ENCODE data around the gene VPS33A. TPM values are rescaled to one million over a fixed set of nuclear protein-coding genes. Genes with fewer than 3 reads are reported as not detected.

VPS33A gene
- total RNA-seq, 1 donor from 2014 or later = 49.2 TPM

DNA sequence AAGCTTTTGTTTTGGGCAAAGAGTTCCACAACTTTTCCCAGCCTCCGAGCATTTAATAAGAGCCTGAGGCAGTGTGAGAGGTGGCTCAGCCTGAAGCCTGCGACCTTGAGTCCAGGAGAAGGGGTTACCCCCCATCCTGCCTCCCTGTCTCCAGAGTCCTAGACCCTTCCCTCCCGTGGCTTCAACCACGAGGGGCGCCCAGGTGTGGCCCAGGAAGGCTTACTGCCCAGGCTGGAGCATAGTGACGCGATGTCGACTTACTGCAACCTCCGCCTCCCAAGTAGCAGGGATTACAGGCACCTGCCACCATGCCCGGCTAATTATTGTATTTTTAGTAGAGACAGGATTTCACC lies 82.7 kb downstream of the VPS33A start:
- TF ChIP-seq, protein P1, sequence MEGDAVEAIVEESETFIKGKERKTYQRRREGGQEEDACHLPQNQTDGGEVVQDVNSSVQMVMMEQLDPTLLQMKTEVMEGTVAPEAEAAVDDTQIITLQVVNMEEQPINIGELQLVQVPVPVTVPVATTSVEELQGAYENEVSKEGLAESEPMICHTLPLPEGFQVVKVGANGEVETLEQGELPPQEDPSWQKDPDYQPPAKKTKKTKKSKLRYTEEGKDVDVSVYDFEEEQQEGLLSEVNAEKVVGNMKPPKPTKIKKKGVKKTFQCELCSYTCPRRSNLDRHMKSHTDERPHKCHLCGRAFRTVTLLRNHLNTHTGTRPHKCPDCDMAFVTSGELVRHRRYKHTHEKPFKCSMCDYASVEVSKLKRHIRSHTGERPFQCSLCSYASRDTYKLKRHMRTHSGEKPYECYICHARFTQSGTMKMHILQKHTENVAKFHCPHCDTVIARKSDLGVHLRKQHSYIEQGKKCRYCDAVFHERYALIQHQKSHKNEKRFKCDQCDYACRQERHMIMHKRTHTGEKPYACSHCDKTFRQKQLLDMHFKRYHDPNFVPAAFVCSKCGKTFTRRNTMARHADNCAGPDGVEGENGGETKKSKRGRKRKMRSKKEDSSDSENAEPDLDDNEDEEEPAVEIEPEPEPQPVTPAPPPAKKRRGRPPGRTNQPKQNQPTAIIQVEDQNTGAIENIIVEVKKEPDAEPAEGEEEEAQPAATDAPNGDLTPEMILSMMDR (IDR thresholded peaks at IDR 0.05; ENCODE audit: partially characterized antibody, unreplicated experiment) = no peak
- Mint-ChIP-seq H3K4me3 (ENCODE audit: unreplicated experiment) (peak overlapping the region; percentile 49), H3K9me3 (ENCODE audit: unreplicated experiment) (peaks cover 13% of the 10 kb centered on the region), H3K4me1 (ENCODE audit: low read depth, unreplicated experiment) (peaks cover 3% of the 10 kb centered on the region), H3K36me3 (ENCODE audit: unreplicated experiment) (no peaks in the 10 kb centered on the region), H3K27ac (ENCODE audit: unreplicated experiment) (no peak overlapping the region), H3K27me3 (ENCODE audit: unreplicated experiment) (peaks cover 9% of the 10 kb centered on the region)
- no peak for DNase-seq

DNA sequence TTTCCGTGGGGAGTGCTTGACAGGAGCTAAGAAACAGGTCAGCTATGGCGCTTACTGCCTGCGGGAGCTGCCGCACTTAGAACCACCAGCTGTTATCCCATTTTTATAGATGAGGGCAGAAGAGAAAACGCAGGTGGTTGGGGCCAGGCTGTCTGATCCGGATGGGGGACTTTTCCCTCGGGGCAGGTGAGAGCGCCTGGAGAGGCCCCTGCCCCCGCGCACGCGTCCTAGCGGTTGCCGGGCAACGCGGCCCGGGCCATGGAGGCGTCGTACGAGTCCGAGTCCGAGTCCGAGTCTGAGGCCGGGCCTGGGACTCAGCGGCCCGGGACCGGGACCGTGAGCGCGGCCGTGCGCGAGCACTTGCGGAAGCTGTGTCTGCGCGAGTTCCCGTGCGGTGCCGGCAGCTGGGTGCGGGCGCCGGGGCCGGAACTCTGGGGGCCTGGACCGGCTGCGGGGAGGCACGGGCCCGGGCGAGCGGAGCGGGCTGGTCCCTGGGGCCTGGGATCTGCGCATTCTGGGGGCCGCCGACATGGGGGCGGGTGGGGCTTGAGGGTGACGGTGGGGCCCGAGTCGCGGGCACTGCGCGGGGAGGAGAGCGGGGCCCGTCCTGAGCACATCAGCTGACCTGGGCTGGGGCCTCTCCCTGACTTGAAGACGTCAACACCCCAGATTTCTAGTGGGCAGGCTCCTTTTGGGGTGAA lies 83.3 kb downstream of the VPS33A start, which contains the start of gene LRRC43:
Gene LRRC43, plus strand, starts transcription at position 237 of the 701 bp plus-strand sequence. Its CDS starts 22 bp downstream, at position 259.
- peaks cover 14% of the 10 kb centered on the region for H3K9me3 Mint-ChIP-seq (ENCODE audit: unreplicated experiment)
- peak; percentile 88 for DNase-seq
- peaks cover 9% of the 10 kb centered on the region for H3K27me3 Mint-ChIP-seq (ENCODE audit: unreplicated experiment)
- TF ChIP-seq, protein P1 (IDR thresholded peaks at IDR 0.05; ENCODE audit: partially characterized antibody, unreplicated experiment) = no peak
- H3K4me1 Mint-ChIP-seq (ENCODE audit: low read depth, unreplicated experiment) = peaks cover 3% of the 10 kb centered on the region
- H3K36me3 Mint-ChIP-seq (ENCODE audit: unreplicated experiment) = no peaks in the 10 kb centered on the region
- peak within 1 kb of the TSS; percentile 82 for H3K27ac Mint-ChIP-seq (ENCODE audit: unreplicated experiment)
- H3K4me3 Mint-ChIP-seq (ENCODE audit: unreplicated experiment) = peak within 1 kb of the TSS; percentile 79

Other genes with a start within 250 kb of the VPS33A start
- gene BCL7A, start 244.6 kb downstream of the VPS33A start, total RNA-seq (ENCODE audit: unreplicated experiment) = 148 TPM
- gene MLXIP, start 187.7 kb downstream of the VPS33A start, total RNA-seq (ENCODE audit: unreplicated experiment) = 120 TPM
- gene IL31, start 92.3 kb downstream of the VPS33A start, total RNA-seq (ENCODE audit: unreplicated experiment) = not detected
- gene LRRC43, start 83.4 kb downstream of the VPS33A start, total RNA-seq (ENCODE audit: unreplicated experiment) = 4.3 TPM
- gene B3GNT4, start 62.8 kb downstream of the VPS33A start, total RNA-seq (ENCODE audit: unreplicated experiment) = 1.8 TPM
- 68.7 TPM for gene DIABLO, start 40.4 kb downstream of the VPS33A start, total RNA-seq (ENCODE audit: unreplicated experiment)
- 65.7 TPM for gene CLIP1, start 156.2 kb upstream of the VPS33A start, total RNA-seq (ENCODE audit: unreplicated experiment)
- 29.3 TPM for gene ZCCHC8, start 234.4 kb upstream of the VPS33A start, total RNA-seq (ENCODE audit: unreplicated experiment)